ACC112 (cell line): Measurements from ENCODE around the gene PRR7.

Experiments
- H2AFZ ChIP-seq: fragments of 200-600 bp; sonication (generic); one replicate; pipeline ENCODE4 v1.6.0; 2017; ENCODE audit warnings: antibody characterized with exemption, low read length; ENCODE audit not compliant: unreplicated experiment
- H3K27ac ChIP-seq: fragments of 200-600 bp; sonication (generic); 2 replicates; pipeline ENCODE4 v1.5.1; 2014; ENCODE audit warnings: low read depth, mild to moderate bottlenecking, antibody characterized with exemption, low read length, moderate library complexity
- H3K27me3 ChIP-seq: fragments of 200-600 bp; sonication (generic); 2 replicates; pipeline ENCODE4 v1.6.1; 2014; ENCODE audit warnings: mild to moderate bottlenecking, antibody characterized with exemption, low read length, moderate library complexity, mixed read lengths; ENCODE audit not compliant: insufficient read depth
- H3K36me3 ChIP-seq: fragments of 200-600 bp; sonication (generic); 2 replicates; pipeline ENCODE4 v1.6.1; 2016; ENCODE audit warnings: mild to moderate bottlenecking, antibody characterized with exemption, low read length, moderate library complexity, mixed read lengths; ENCODE audit not compliant: insufficient read depth
- H3K4me1 ChIP-seq: fragments of 200-600 bp; sonication (generic); one replicate; pipeline ENCODE4 v1.6.1; 2016; ENCODE audit warnings: low read length, mixed read lengths; ENCODE audit not compliant: insufficient read depth, unreplicated experiment, control insufficient read depth
- H3K4me3 ChIP-seq: fragments of 200-600 bp; sonication (generic); 2 replicates; pipeline ENCODE4 v1.5.1; 2014; ENCODE audit warnings: mild to moderate bottlenecking, low read depth, low read length
- H3K79me2 ChIP-seq: fragments of 200-600 bp; sonication (generic); one replicate; pipeline ENCODE4 v1.6.0; 2016; ENCODE audit warnings: low read length; ENCODE audit not compliant: control insufficient read depth, unreplicated experiment, insufficient read depth

PRR7 gene

GRCh38 chr5:177491429-177491945 is 44.9 kb downstream of the PRR7 start:
- Histone ChIP-seq H3K27me3 (no peaks in the 10 kb centered on the region), H3K4me1 (peaks cover 38% of the 10 kb centered on the region), H3K36me3 (peaks cover 29% of the 10 kb centered on the region), H3K27ac (no peak overlapping the region), H2AFZ (no peak overlapping the region), H3K4me3 (no peak overlapping the region), H3K79me2 (peaks cover 41% of the 10 kb centered on the region)

- Histone ChIP-seq H3K36me3 (peaks cover 27% of the 10 kb centered on the region), H3K79me2 (peaks cover 44% of the 10 kb centered on the region), H3K27ac (no peak overlapping the region), H3K4me1 (peaks cover 38% of the 10 kb centered on the region), H3K27me3 (no peaks in the 10 kb centered on the region), H3K4me3 (no peak overlapping the region), H2AFZ (no peak overlapping the region)
Measured at GRCh38 chr5:177491983-177492746, 45.6 kb downstream of the PRR7 start.

DNA sequence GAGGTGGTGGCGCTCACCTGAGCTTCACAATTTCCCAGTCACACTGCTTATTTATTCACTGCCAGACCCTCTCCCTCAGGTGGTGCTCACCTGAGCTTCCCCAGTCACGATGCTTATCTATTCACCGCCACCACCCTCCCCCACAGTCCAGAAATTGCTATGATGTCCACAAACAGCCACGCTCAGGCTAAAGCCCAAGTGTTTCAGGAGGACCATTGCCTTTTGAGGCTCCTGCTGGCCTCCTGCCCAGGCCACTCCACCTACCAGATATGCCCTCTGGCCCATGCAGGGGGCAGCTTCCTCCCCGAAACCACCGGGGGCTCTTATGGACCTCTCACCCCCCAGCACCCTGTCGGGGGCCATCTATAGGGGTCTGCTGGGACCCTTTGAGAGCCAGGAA is 46.2 kb downstream of the PRR7 start:
- H3K79me2 ChIP-seq: peaks cover 44% of the 10 kb centered on the region

GRCh38 chr5:177493795-177494345 is 47.3 kb downstream of the PRR7 start:
- no peak overlapping the region for H2AFZ ChIP-seq
- H3K27ac ChIP-seq: peak overlapping the region; percentile 82
- peak overlapping the region; percentile 56 for H3K4me3 ChIP-seq
- no peaks in the 10 kb centered on the region for H3K27me3 ChIP-seq
- H3K36me3 ChIP-seq: peaks cover 18% of the 10 kb centered on the region; the same call in 1 of the 2 replicates
- peaks cover 44% of the 10 kb centered on the region for H3K79me2 ChIP-seq
- H3K4me1 ChIP-seq: peaks cover 46% of the 10 kb centered on the region

More for the DNA sequence above, 46.2 kb downstream of the PRR7 start:
- H3K27ac ChIP-seq: peak overlapping the region; percentile 82
- no peak overlapping the region for H2AFZ ChIP-seq
- peaks cover 38% of the 10 kb centered on the region for H3K4me1 ChIP-seq
- no peaks in the 10 kb centered on the region for H3K27me3 ChIP-seq
- H3K36me3 ChIP-seq: peaks cover 21% of the 10 kb centered on the region; the same call in 1 of the 2 replicates
- no peak overlapping the region for H3K4me3 ChIP-seq

- Histone ChIP-seq H3K36me3 (peaks cover 18% of the 10 kb centered on the region; the same call in 1 of the 2 replicates), H3K27ac (peak overlapping the region; percentile 82), H3K4me1 (peaks cover 46% of the 10 kb centered on the region), H2AFZ (no peak overlapping the region), H3K27me3 (no peaks in the 10 kb centered on the region), H3K79me2 (peaks cover 41% of the 10 kb centered on the region), H3K4me3 (peak overlapping the region; percentile 78)
Measured at GRCh38 chr5:177494346-177495195, 48.0 kb downstream of the PRR7 start.

DNA sequence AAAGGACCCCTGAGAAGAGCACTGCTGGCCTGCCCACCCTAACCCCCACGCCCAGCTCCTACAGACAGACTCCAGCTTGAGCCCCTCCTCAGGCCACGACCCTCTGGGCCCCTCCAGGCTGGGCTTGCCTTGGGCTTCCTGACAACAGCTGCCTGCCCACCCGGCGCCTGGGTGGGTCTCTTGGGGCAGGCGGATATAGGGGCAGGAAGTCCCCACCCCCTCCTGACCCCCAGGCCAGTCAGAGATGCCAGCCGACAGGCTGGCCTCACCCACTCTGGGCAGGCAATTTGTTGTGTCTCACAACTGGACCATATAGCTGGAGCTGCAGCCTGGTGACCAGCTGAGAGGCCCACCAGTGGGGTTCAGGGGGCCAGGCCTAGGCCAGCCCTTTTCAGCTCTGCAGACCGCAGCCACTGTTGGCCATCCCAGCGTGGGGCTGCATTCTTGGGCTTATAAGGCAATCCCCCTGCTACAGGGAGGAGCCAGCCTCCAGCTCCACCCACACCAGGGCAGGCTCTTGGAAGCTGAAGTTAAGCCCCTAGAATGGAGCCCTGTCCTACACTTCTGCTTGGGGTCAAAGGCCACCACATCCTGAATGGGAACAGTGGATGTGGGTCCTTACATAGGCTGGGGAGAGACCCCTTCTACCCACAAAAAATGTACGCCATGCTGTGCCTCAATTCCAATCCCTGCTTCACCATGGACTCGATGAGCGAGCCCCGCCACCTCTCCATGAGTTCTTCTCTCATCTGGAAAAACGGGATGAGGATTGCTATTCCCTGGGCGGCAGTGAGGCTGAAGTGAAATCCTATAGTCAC is 48.8 kb downstream of the PRR7 start:
- Histone ChIP-seq H3K36me3 (peaks cover 14% of the 10 kb centered on the region; the same call in 1 of the 2 replicates), H3K27me3 (no peaks in the 10 kb centered on the region), H3K79me2 (peaks cover 41% of the 10 kb centered on the region), H3K4me1 (peaks cover 45% of the 10 kb centered on the region), H3K4me3 (peak overlapping the region; percentile 78), H2AFZ (no peak overlapping the region), H3K27ac (peak overlapping the region; percentile 82)

- Histone ChIP-seq H3K4me3 (peak overlapping the region; percentile 78), H3K27ac (peak overlapping the region; percentile 82), H3K79me2 (peaks cover 34% of the 10 kb centered on the region), H3K27me3 (no peaks in the 10 kb centered on the region), H2AFZ (no peak overlapping the region), H3K4me1 (peaks cover 50% of the 10 kb centered on the region), H3K36me3 (peaks cover 8% of the 10 kb centered on the region; the same call in 1 of the 2 replicates)
Measured at GRCh38 chr5:177496070-177496726, 49.6 kb downstream of the PRR7 start.

- Histone ChIP-seq H3K79me2 (peaks cover 33% of the 10 kb centered on the region), H3K27ac (peak overlapping the region; percentile 82), H3K4me3 (peak overlapping the region; percentile 78), H2AFZ (no peak overlapping the region), H3K27me3 (no peaks in the 10 kb centered on the region), H3K4me1 (peaks cover 50% of the 10 kb centered on the region), H3K36me3 (peaks cover 6% of the 10 kb centered on the region; the same call in 1 of the 2 replicates)
Measured at GRCh38 chr5:177496727-177497291, 50.2 kb downstream of the PRR7 start.

DNA sequence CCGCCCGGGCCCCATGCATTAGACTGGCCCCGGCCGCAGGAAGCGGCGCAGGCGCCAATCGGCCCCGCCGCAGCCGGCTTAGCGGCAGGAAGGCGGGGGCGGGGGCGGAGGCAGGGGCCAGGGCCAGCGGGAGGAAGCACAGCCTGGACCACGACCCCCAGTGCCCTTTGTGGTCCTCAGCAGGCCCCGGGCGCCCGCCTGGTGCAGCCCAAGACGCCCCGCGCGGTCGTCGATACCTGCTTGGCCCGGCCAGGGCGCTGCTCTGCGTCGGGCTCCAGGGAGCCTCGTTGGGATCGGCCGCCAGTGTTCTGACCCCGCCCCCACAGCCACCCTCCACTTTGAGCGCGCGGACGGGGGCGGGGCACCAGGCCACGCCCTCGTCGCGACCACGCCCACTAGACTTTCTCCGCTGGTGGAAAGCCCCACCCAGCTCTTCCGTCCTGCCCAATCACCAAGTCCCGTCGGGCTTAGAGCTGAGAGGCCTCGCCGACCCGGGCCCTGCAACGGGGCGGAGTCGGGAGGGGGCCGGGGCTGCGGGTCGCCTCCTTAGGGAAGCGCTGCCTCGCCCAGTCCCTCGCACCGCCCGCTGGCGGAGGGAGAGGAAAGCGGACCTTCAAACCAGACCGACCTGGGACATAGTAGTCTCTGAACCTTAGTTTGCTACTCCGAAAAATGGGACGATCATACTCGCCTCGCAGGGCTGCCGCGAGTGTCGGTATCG is 50.8 kb downstream of the PRR7 start, which contains the start of gene PDLIM7:
PDLIM7 (minus strand) TSS at position 313 of the 721 bp plus-strand sequence. CDS start 1,092 bp downstream, outside the sequence.
- peak within 1 kb of the TSS; percentile 82 for H3K27ac ChIP-seq
- peaks cover 29% of the 10 kb centered on the region for H3K79me2 ChIP-seq
- peaks cover 5% of the 10 kb centered on the region; the same call in 1 of the 2 replicates for H3K36me3 ChIP-seq
- no peak within 1 kb of the TSS for H2AFZ ChIP-seq
- H3K4me3 ChIP-seq: peak within 1 kb of the TSS; percentile 78
- peaks cover 50% of the 10 kb centered on the region for H3K4me1 ChIP-seq
- H3K27me3 ChIP-seq: no peaks in the 10 kb centered on the region
